GM12878 (cell line): ENCODE measurements around the gene GIPC1. TPM values are rescaled to one million over a fixed set of nuclear protein-coding genes. Genes with fewer than 3 reads are reported as not detected.

Experiments
- ATAC-seq: fragments of 200-7000 bp; cut with Tn5 transposase; 3 replicates; pipeline ENCODE4 v1.9.1; 2020; ENCODE audit warnings: mild to moderate bottlenecking, moderate library complexity
- BruUV-seq: library from RNA; stranded (reverse); fragments of 400-500 nt; replicated peaks from 2 replicates; lab custom pipeline; 2021; lab: Mats Ljungman, UMichigan
- CTCF ChIA-PET: fragments of 300-600 bp; sonication (Branson Sonifier 250); formaldehyde crosslinking; extraction: SDS; loops from one replicate; lab custom pipeline; 2021; ENCODE audit warnings: inconsistent platforms; lab: Yijun Ruan, JAX
- POLR2A ChIA-PET: fragments of 350-600 bp; formaldehyde crosslinking; extraction: SDS; loops from one replicate; lab custom pipeline; 2021; ENCODE audit warnings: inconsistent platforms; lab: Charles Lee
- RAD21 ChIA-PET: fragments of 300-600 bp; sonication (Branson Sonifier 250); formaldehyde crosslinking; loops from one replicate; lab custom pipeline; 2023; ENCODE audit warnings: antibody characterized with exemption; ENCODE audit not compliant: unreplicated experiment; lab: Charles Lee
- SMC1A ChIA-PET: fragments of 300-600 bp; sonication (Branson Sonifier 250); formaldehyde crosslinking; loops from one replicate; lab custom pipeline; 2023; ENCODE audit not compliant: unreplicated experiment, uncharacterized antibody; lab: Charles Lee
- DNase-seq: peaks from one replicate; pipeline ENCODE4 v3.0.0-alpha.2; 2011; ENCODE audit warnings: low read depth, low spot score
- FAIRE-seq: peaks from 3 replicates; lab custom pipeline; 2011; peaks lifted over from hg19 to GRCh38; lab: Jason Lieb, UNC
- H2AFZ ChIP-seq: 2 replicates; pipeline ENCODE4 v1.6.0; 2011; ENCODE audit warnings: low read depth, low read length, control low read depth; ENCODE audit not compliant: control insufficient read depth
- H3K27ac ChIP-seq: 2 replicates; pipeline ENCODE4 v1.5.1; 2011; ENCODE audit warnings: control low read depth; ENCODE audit not compliant: control insufficient read depth, insufficient read depth
- H3K27me3 ChIP-seq, 2 experiments: replicated peaks in 1 of 2; 2 replicates each; pipeline versions ENCODE4 v1.6.0 to v1.6.1; 2011; ENCODE audit warnings: low read length in 1 of 2; ENCODE audit not compliant: control insufficient read depth in 2 of 2, insufficient read depth in 2 of 2
- H3K36me3 ChIP-seq, 2 experiments: 2 replicates each; pipeline ENCODE4 v1.5.1; 2011; ENCODE audit warnings: low read length in 1 of 2; ENCODE audit not compliant: control insufficient read depth in 2 of 2, insufficient read depth in 2 of 2
- H3K4me1 ChIP-seq: 2 replicates; pipeline ENCODE4 v1.6.1; 2011; ENCODE audit warnings: mild to moderate bottlenecking, low read length, moderate library complexity, mixed read lengths; ENCODE audit not compliant: control insufficient read depth, insufficient read depth
- H3K4me2 ChIP-seq: 2 replicates; pipeline ENCODE4 v1.6.0; 2011; ENCODE audit warnings: control low read depth; ENCODE audit not compliant: control insufficient read depth, insufficient read depth
- H3K4me3 ChIP-seq: fragments of 200-600 bp; sonication (generic); 2 replicates; pipeline ENCODE4 v1.5.1; 2016
- H3K79me2 ChIP-seq: 2 replicates; pipeline ENCODE4 v1.6.0; 2011; ENCODE audit warnings: low read length; ENCODE audit not compliant: control insufficient read depth, insufficient read depth
- H3K9ac ChIP-seq: 2 replicates; pipeline ENCODE4 v1.8.0; 2011; ENCODE audit warnings: low read length, control low read depth, mixed read lengths; ENCODE audit not compliant: control insufficient read depth, insufficient read depth
- H3K9me3 ChIP-seq: replicated peaks from 3 replicates; pipeline ENCODE4 v1.5.1; 2011; ENCODE audit warnings: mild to moderate bottlenecking, low read length; ENCODE audit not compliant: control insufficient read depth, insufficient read depth
- H4K20me1 ChIP-seq: 2 replicates; pipeline ENCODE4 v1.6.0; 2011; ENCODE audit not compliant: control insufficient read depth, insufficient read depth
- BCL3 ChIP-seq: IDR thresholded peaks from 2 replicates; pipeline ENCODE4 v1.6.1; 2011; ENCODE audit warnings: borderline replicate concordance, low read depth, mild to moderate bottlenecking, moderate library complexity, low read length; ENCODE audit not compliant: insufficient read depth, poor library complexity, severe bottlenecking
- MLLT1 ChIP-seq: fragments of 450-650 bp; IDR thresholded peaks from 2 replicates; pipeline ENCODE4 v1.6.1; 2016; ENCODE audit warnings: mild to moderate bottlenecking
- MXI1 ChIP-seq: fragments of 150-350 bp; IDR thresholded peaks from 2 replicates; pipeline ENCODE4 v1.6.1; 2011; ENCODE audit warnings: low read depth, mild to moderate bottlenecking, inconsistent platforms, low read length, improper control_type of control experiment
- PML ChIP-seq: IDR thresholded peaks from 2 replicates; pipeline ENCODE4 v1.6.1; 2012; ENCODE audit warnings: low read length, inconsistent platforms
- POLR2A ChIP-seq: IDR thresholded peaks from 2 replicates; pipeline ENCODE4 v1.6.1; 2011; ENCODE audit warnings: low read depth, mild to moderate bottlenecking, low read length
- WRNIP1 ChIP-seq: IDR thresholded peaks from 2 replicates; pipeline ENCODE4 v1.6.1; 2011; ENCODE audit warnings: low read depth, low read length, improper control_type of control experiment, borderline replicate concordance
- WGBS: methylation state at CpG from one replicate; pipeline ENCODE4 v1.1.6; 2016; ENCODE audit warnings: low lambda C conversion rate; ENCODE audit not compliant: insufficient replicate concordance, insufficient coverage; ENCODE audit errors: missing lambda C conversion rate; 5-methylcytosine and 5-hydroxymethylcytosine counted together
- in situ Hi-C: fragments of 300-500 bp; cut with MboI; formaldehyde crosslinking; loops from 9 replicates; pipeline ENCODE4 v1.14.3; 2018; ENCODE audit warnings: mixed read lengths
- intact Hi-C: fragments of 100-400 bp; cut with micrococcal nuclease; formaldehyde crosslinking; loops from one replicate; pipeline ENCODE4 v1.14.2; 2022; ENCODE audit not compliant: unreplicated experiment
- polyA plus RNA-seq, 11 experiments: library from polyadenylated mRNA; depleted of rRNA in 4 of 11; unstranded in 6 of 11; stranded (reverse) in 5 of 11; fragments of >200 nt; fragmentation: Nextera tagmentation in 4 of 11; fragmentation: Illumina TruSeq in 1 of 11; extraction: Ambion mirVana in 4 of 11; extraction: Trizol in 1 of 11; gene quantifications; 1 replicate in 1 of 11; 2 replicates in 10 of 11; pipeline versions ENCODE4 v1.2.1 to v1.2.3, GENCODE V29; 2011 to 2016; ENCODE audit warnings: inconsistent platforms in 2 of 11, missing spikeins in 2 of 11, low read depth in 1 of 11
- total RNA-seq, 4 experiments: library from RNA; depleted of rRNA in 3 of 4; stranded (reverse); fragments of >200 nt in 3 of 4; fragmentation: Illumina TruSeq in 1 of 4; extraction: Trizol in 1 of 4; gene quantifications; 2 replicates each; pipeline versions ENCODE4 v1.2.1 to v1.2.3, GENCODE V29; 2013 to 2021

The GIPC1 gene
- total and polyA plus RNA-seq, 10 of the 15 experiments (the other 5 are each of a cell fraction or from before 2014, with no cell fraction given) = 0.47 to 24.1 (median 13.6) TPM

- Histone ChIP-seq H3K79me2 (peaks cover 30% of the 10 kb centered on the region), H4K20me1 (peaks cover 3% of the 10 kb centered on the region; the same call in 1 of the 2 replicates), H3K27me3 (no peaks in the 10 kb centered on the region), H2AFZ (no peak overlapping the region), H3K4me1 (peaks cover 9% of the 10 kb centered on the region), H3K36me3 (peaks cover 3 to 12% of the 10 kb centered on the region in 2 experiments; a peak in 3 of 4 replicates), H3K9ac (peak overlapping the region; percentile 80), H3K4me3 (peak overlapping the region; percentile 95), H3K4me2 (peak overlapping the region; percentile 90)
- 36% methylated on average over 22 of the region's 22 CpGs for WGBS
- POLR2A ChIA-PET = interaction anchor here (0.6 to 2.7 kb wide), 4 partner anchors 9 to 82 kb away, joined by 3 to 12 read pairs (median 5); partner anchors contain the start of gene TECR
- RAD21 ChIA-PET = interaction anchor here (1.1 to 1.9 kb wide), 3 partner anchors 85 to 380 kb away, joined by 3 to 5 read pairs (median 3); partner anchors contain the start of genes ASF1B and PKN1
- FAIRE-seq = no peak
- no peak for DNase-seq
- TF ChIP-seq WRNIP1 = peak; percentile 92; the same call in 1 of the 2 replicates
- TF ChIP-seq MLLT1 = peak; percentile 60; the same call in 1 of the 2 replicates
- peak; percentile 65; the same call in 1 of the 2 replicates for TF ChIP-seq POLR2A
- no peak for TF ChIP-seq BCL3
- no peak for TF ChIP-seq PML
- peak; percentile 57; the same call in 1 of the 2 replicates for TF ChIP-seq MXI1
- TF ChIP-seq, all 136 proteins: peak for 4
- BruUV-seq = no TSS peak
- CTCF ChIA-PET = interaction anchor here (1.4 to 4.9 kb wide), 3 partner anchors 11 to 57 kb away, joined by 5 to 41 read pairs (median 9); no protein-coding TSS in a partner anchor
- no peak for ATAC-seq
- Histone ChIP-seq H3K9me3 (no peaks in the 10 kb centered on the region), H3K27ac (peak overlapping the region; percentile 88)
- in situ Hi-C loops (no loop called here), intact Hi-C loops (no loop called here)
- SMC1A ChIA-PET = interaction anchor here (0.8 to 1.4 kb wide), 3 partner anchors 11 to 157 kb away, joined by 4 read pairs; no protein-coding TSS in a partner anchor
Observed at GRCh38 chr19:14516746-14517438, 21.0 kb upstream of the GIPC1 start.
